Mesenchymal stem cell (in vitro differentiated cells and primary cell): ENCODE data around the gene POLN.

Source experiments
- DNase-seq: peaks from one replicate; pipeline ENCODE4 v3.0.0-alpha.2; 2013
- H2AFZ ChIP-seq: one replicate; pipeline ENCODE4 v1.6.1; 2013; ENCODE audit warnings: low read depth, mild to moderate bottlenecking, control low read depth, inconsistent platforms, low read length, moderate library complexity
- H2AK5ac ChIP-seq: 2 replicates; pipeline ENCODE4 v1.6.1; 2013; ENCODE audit warnings: low read length, moderate library complexity, mild to moderate bottlenecking, inconsistent platforms; ENCODE audit not compliant: severe bottlenecking
- H2BK120ac ChIP-seq: one replicate; pipeline ENCODE4 v1.6.1; 2013; ENCODE audit warnings: low read depth, mild to moderate bottlenecking, inconsistent platforms, low read length, moderate library complexity
- H2BK12ac ChIP-seq, 2 experiments: one replicate each; pipeline ENCODE4 v1.6.1; 2013; ENCODE audit warnings: inconsistent platforms in 2 of 2, low read length in 2 of 2, mild to moderate bottlenecking in 2 of 2, moderate library complexity in 2 of 2, control low read depth in 1 of 2
- H2BK15ac ChIP-seq: one replicate; pipeline ENCODE4 v1.6.1; 2013; ENCODE audit warnings: mild to moderate bottlenecking, low read depth, inconsistent platforms; ENCODE audit not compliant: poor library complexity, severe bottlenecking
- H2BK5ac ChIP-seq: 2 replicates; pipeline ENCODE4 v1.6.1; 2013; ENCODE audit warnings: low read depth, mild to moderate bottlenecking, low read length, control low read depth, inconsistent platforms; ENCODE audit not compliant: poor library complexity, severe bottlenecking
- H3K14ac ChIP-seq, 2 experiments: one replicate each; pipeline ENCODE4 v1.6.1; 2013; ENCODE audit warnings: inconsistent platforms in 2 of 2, low read length in 2 of 2, control low read depth in 1 of 2, mild to moderate bottlenecking in 1 of 2, moderate library complexity in 1 of 2
- H3K18ac ChIP-seq, 2 experiments: one replicate each; pipeline ENCODE4 v1.6.1; 2013; ENCODE audit warnings: inconsistent platforms in 2 of 2, low read length in 2 of 2, control low read depth in 1 of 2, low read depth in 1 of 2, mild to moderate bottlenecking in 1 of 2
- H3K23ac ChIP-seq, 2 experiments: one replicate each; pipeline ENCODE4 v1.6.1; 2013; ENCODE audit warnings: inconsistent platforms in 2 of 2, low read length in 2 of 2, mild to moderate bottlenecking in 2 of 2, moderate library complexity in 2 of 2, control low read depth in 1 of 2
- H3K27ac ChIP-seq: 2 replicates; pipeline ENCODE4 v1.5.1; 2013; ENCODE audit warnings: mild to moderate bottlenecking, moderate library complexity, low read length, control low read depth, inconsistent platforms; ENCODE audit not compliant: poor library complexity, severe bottlenecking
- H3K27me3 ChIP-seq, 2 experiments: 2 replicates each; pipeline versions ENCODE4 v1.6.1 to v1.7.0; 2013; ENCODE audit warnings: low read length in 2 of 2, mild to moderate bottlenecking in 2 of 2, moderate library complexity in 2 of 2, control low read depth in 1 of 2, inconsistent platforms in 1 of 2; ENCODE audit not compliant: control insufficient read depth in 1 of 2, insufficient read depth in 1 of 2
- H3K36me3 ChIP-seq, 2 experiments: 2 replicates each; pipeline versions ENCODE4 v1.6.1 to v1.7.0; 2013; ENCODE audit warnings: low read length in 2 of 2, control low read depth in 1 of 2, inconsistent platforms in 1 of 2, low read depth in 1 of 2, mild to moderate bottlenecking in 1 of 2; ENCODE audit not compliant: insufficient read depth in 2 of 2, control insufficient read depth in 1 of 2
- H3K4ac ChIP-seq, 2 experiments: one replicate each; pipeline ENCODE4 v1.6.1; 2013; ENCODE audit warnings: inconsistent platforms in 2 of 2, low read length in 2 of 2, mild to moderate bottlenecking in 2 of 2, moderate library complexity in 2 of 2, control low read depth in 1 of 2, low read depth in 1 of 2
- H3K4me1 ChIP-seq: 2 replicates; pipeline ENCODE4 v1.6.1; 2013; ENCODE audit warnings: low read depth, low read length, control low read depth; ENCODE audit not compliant: control insufficient read depth, insufficient read depth
- H3K4me2 ChIP-seq: 2 replicates; pipeline ENCODE4 v1.6.1; 2013; ENCODE audit warnings: low read length, mild to moderate bottlenecking, inconsistent platforms; ENCODE audit not compliant: poor library complexity, severe bottlenecking
- H3K4me3 ChIP-seq, 2 experiments: 2 replicates each; pipeline versions ENCODE4 v1.5.1 to v1.7.0; 2013; ENCODE audit warnings: low read length in 2 of 2, mild to moderate bottlenecking in 2 of 2, control low read depth in 1 of 2, low read depth in 1 of 2; ENCODE audit not compliant: insufficient read depth in 1 of 2
- H3K79me1 ChIP-seq: replicated peaks from 2 replicates; pipeline ENCODE4 v1.6.1; 2013; ENCODE audit warnings: mild to moderate bottlenecking, control low read depth, low read length, inconsistent platforms; ENCODE audit not compliant: poor library complexity, severe bottlenecking
- H3K9ac ChIP-seq: 2 replicates; pipeline ENCODE4 v1.7.0; 2013; ENCODE audit warnings: mild to moderate bottlenecking, low read length, moderate library complexity
- H3K9me3 ChIP-seq: 2 replicates; pipeline ENCODE4 v1.7.0; 2013; ENCODE audit warnings: mild to moderate bottlenecking, low read length; ENCODE audit not compliant: control insufficient read depth
- H4K8ac ChIP-seq: one replicate; pipeline ENCODE4 v1.6.1; 2013; ENCODE audit warnings: inconsistent platforms, mild to moderate bottlenecking, low read length, moderate library complexity
- H4K91ac ChIP-seq: one replicate; pipeline ENCODE4 v1.6.1; 2013; ENCODE audit warnings: mild to moderate bottlenecking, low read length, inconsistent platforms
- WGBS: methylation state at CpG from one replicate; pipeline ENCODE4 v1.1.7; 2013; ENCODE audit warnings: mixed read lengths; 5-methylcytosine and 5-hydroxymethylcytosine counted together

The POLN gene

GRCh38 chr4:2252530-2253091 lies 10.7 kb upstream of the POLN start:
- no peak overlapping the region for H2BK15ac ChIP-seq
- 91% methylated on average over 10 of the region's 12 CpGs for WGBS
- no peak overlapping the region for H2BK5ac ChIP-seq
- H2AFZ ChIP-seq = no peak overlapping the region
- H3K4me3 ChIP-seq = no peak overlapping the region
- H3K79me1 ChIP-seq = peaks cover 57% of the 10 kb centered on the region
- no peak overlapping the region for H3K23ac ChIP-seq
- no peak overlapping the region for H4K91ac ChIP-seq
- H3K9me3 ChIP-seq = no peaks in the 10 kb centered on the region
- no peak overlapping the region for H3K4me2 ChIP-seq
- no peak for DNase-seq
- no peak overlapping the region for H3K4ac ChIP-seq
- H3K36me3 ChIP-seq = peaks cover 65 to 96% of the 10 kb centered on the region in 2 experiments
- H3K18ac ChIP-seq = no peak overlapping the region
- no peak overlapping the region for H2BK120ac ChIP-seq
- H2BK12ac ChIP-seq = no peak overlapping the region
- H4K8ac ChIP-seq = no peak overlapping the region
- no peak overlapping the region for H2AK5ac ChIP-seq
- peaks cover 16% of the 10 kb centered on the region for H3K4me1 ChIP-seq
- no peak overlapping the region for H3K9ac ChIP-seq
- no peak overlapping the region for H3K14ac ChIP-seq
- H3K27ac ChIP-seq = no peak overlapping the region
- H3K27me3 ChIP-seq = no peaks in the 10 kb centered on the region

- no peak overlapping the region for H3K14ac ChIP-seq
- no peak overlapping the region for H2BK15ac ChIP-seq
- no peak overlapping the region for H4K91ac ChIP-seq
- H2BK120ac ChIP-seq = no peak overlapping the region
- H3K18ac ChIP-seq = no peak overlapping the region
- no peak overlapping the region for H2AFZ ChIP-seq
- no peak overlapping the region for H4K8ac ChIP-seq
- no peak overlapping the region for H3K9ac ChIP-seq
- H3K9me3 ChIP-seq = no peaks in the 10 kb centered on the region
- no peak overlapping the region for H2BK5ac ChIP-seq
- no peak overlapping the region for H2BK12ac ChIP-seq
- H2AK5ac ChIP-seq = no peak overlapping the region
- H3K4ac ChIP-seq = no peak overlapping the region
- H3K4me2 ChIP-seq = no peak overlapping the region
- H3K27ac ChIP-seq = no peak overlapping the region
- DNase-seq = no peak
- no peaks in the 10 kb centered on the region for H3K27me3 ChIP-seq
- peaks cover 61 to 96% of the 10 kb centered on the region in 2 experiments for H3K36me3 ChIP-seq
- H3K4me1 ChIP-seq = peaks cover 11% of the 10 kb centered on the region
- peaks cover 53% of the 10 kb centered on the region for H3K79me1 ChIP-seq
- H3K4me3 ChIP-seq = no peak overlapping the region
- no peak overlapping the region for H3K23ac ChIP-seq
- WGBS = 98% methylated on average over 15 of the region's 16 CpGs
These were observed 10.0 kb upstream of the POLN start for GRCh38 chr4:2251795-2252529.

GRCh38 chr4:2251073-2251794 lies 9.3 kb upstream of the POLN start:
- H3K36me3 ChIP-seq = peaks cover 61 to 96% of the 10 kb centered on the region in 2 experiments
- H3K4me1 ChIP-seq = peaks cover 5% of the 10 kb centered on the region
- H3K14ac ChIP-seq = no peak overlapping the region
- H3K79me1 ChIP-seq = peaks cover 47% of the 10 kb centered on the region
- no peak overlapping the region for H2BK12ac ChIP-seq
- no peak overlapping the region for H3K27ac ChIP-seq
- H2BK5ac ChIP-seq = no peak overlapping the region
- no peak overlapping the region for H3K4me3 ChIP-seq
- H3K27me3 ChIP-seq = no peaks in the 10 kb centered on the region
- H2AFZ ChIP-seq = no peak overlapping the region
- 95% methylated on average over 25 of the region's 25 CpGs for whole genome bisulfite sequencing
- no peak overlapping the region for H3K4ac ChIP-seq
- no peak overlapping the region for H4K8ac ChIP-seq
- H3K4me2 ChIP-seq = no peak overlapping the region
- H2AK5ac ChIP-seq = no peak overlapping the region
- H3K18ac ChIP-seq = no peak overlapping the region
- no peaks in the 10 kb centered on the region for H3K9me3 ChIP-seq
- DNase-seq = no peak
- H3K9ac ChIP-seq = no peak overlapping the region
- no peak overlapping the region for H4K91ac ChIP-seq
- H2BK120ac ChIP-seq = no peak overlapping the region
- no peak overlapping the region for H2BK15ac ChIP-seq
- H3K23ac ChIP-seq = no peak overlapping the region

- Histone ChIP-seq H3K4me3 (no peak overlapping the region), H3K18ac (no peak overlapping the region)
- 95% methylated on average over 18 of the region's 30 CpGs for WGBS
These were observed 8.6 kb upstream of the POLN start for GRCh38 chr4:2250357-2251072.

More at GRCh38 chr4:2250357-2251072, 8.6 kb upstream of the POLN start:
- no peak overlapping the region for H2BK12ac ChIP-seq
- H4K91ac ChIP-seq = no peak overlapping the region
- no peak overlapping the region for H3K14ac ChIP-seq
- DNase-seq = no peak
- H3K27ac ChIP-seq = no peak overlapping the region
- no peaks in the 10 kb centered on the region for H3K9me3 ChIP-seq
- H2BK15ac ChIP-seq = no peak overlapping the region
- H2AFZ ChIP-seq = no peak overlapping the region
- no peak overlapping the region for H4K8ac ChIP-seq
- no peak overlapping the region for H3K4ac ChIP-seq
- H3K9ac ChIP-seq = no peak overlapping the region
- H3K4me1 ChIP-seq = peaks cover 1% of the 10 kb centered on the region
- no peak overlapping the region for H3K4me2 ChIP-seq
- peaks cover 43% of the 10 kb centered on the region for H3K79me1 ChIP-seq
- no peak overlapping the region for H2BK120ac ChIP-seq
- peaks cover 61 to 90% of the 10 kb centered on the region in 2 experiments for H3K36me3 ChIP-seq
- no peak overlapping the region for H3K23ac ChIP-seq
- no peak overlapping the region for H2BK5ac ChIP-seq
- no peak overlapping the region for H2AK5ac ChIP-seq
- H3K27me3 ChIP-seq = no peaks in the 10 kb centered on the region
